NCI-H2227 (cell line): ENCODE data around the gene SLC45A2.

Source experiments
- DNase-seq: peaks from one replicate; lab custom pipeline; 2025; ENCODE audit not compliant: unreplicated experiment; lab: John Stamatoyannopoulos, UW

Gene SLC45A2

GRCh38 chr5:34007621-34008600 is 23.4 kb upstream of the SLC45A2 start, which contains the start of gene AMACR:
Gene AMACR, minus strand, starts transcription at chr5:34008050. Its CDS starts 31 bp downstream, at chr5:34008019.
- peak; percentile 98 for DNase-seq

- DNase-seq = peak; percentile 58
Measured at GRCh38 chr5:34007201-34007620, 22.7 kb upstream of the SLC45A2 start.

GRCh38 chr5:34005681-34006080 is 21.2 kb upstream of the SLC45A2 start:
- no peak for DNase-seq

DNA sequence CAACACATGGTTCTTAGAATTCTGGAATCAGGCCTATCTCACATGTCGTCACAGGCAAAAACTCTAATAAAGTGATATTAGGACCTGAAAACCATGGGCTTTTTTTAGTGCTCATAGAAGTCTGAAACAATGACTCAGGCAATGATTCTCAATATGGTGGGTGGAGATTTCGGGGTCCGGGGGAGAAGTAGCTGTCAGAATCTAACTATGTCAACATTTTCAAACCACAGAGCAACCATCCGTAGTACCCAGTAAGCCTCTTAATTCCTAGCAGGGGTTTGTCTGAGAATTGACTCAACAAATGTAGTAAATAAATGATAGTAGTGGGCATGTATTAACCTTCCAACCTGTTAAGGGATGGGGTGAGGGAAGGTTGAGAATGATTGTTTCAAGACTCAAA is 20.7 kb upstream of the SLC45A2 start:
- no peak for DNase-seq

DNA sequence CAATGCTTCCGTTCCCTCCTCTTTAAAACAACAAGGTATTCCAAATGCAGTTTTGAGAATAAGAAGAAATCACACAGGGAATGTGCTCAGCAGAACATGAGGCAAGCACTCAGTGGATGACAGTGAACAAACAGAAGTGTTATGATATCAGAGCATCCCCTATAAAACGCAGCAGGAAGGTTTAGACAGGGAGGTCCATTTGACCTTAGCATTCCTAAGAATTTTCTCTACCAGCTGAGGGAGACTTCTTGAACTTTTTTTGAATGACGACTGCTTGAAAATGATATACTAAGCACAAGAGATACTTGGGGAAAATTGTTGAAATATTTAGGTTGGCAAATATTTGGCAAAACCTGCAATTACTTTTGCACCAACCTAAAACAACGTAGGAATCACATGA is 19.4 kb upstream of the SLC45A2 start:
- no peak for DNase-seq

DNA sequence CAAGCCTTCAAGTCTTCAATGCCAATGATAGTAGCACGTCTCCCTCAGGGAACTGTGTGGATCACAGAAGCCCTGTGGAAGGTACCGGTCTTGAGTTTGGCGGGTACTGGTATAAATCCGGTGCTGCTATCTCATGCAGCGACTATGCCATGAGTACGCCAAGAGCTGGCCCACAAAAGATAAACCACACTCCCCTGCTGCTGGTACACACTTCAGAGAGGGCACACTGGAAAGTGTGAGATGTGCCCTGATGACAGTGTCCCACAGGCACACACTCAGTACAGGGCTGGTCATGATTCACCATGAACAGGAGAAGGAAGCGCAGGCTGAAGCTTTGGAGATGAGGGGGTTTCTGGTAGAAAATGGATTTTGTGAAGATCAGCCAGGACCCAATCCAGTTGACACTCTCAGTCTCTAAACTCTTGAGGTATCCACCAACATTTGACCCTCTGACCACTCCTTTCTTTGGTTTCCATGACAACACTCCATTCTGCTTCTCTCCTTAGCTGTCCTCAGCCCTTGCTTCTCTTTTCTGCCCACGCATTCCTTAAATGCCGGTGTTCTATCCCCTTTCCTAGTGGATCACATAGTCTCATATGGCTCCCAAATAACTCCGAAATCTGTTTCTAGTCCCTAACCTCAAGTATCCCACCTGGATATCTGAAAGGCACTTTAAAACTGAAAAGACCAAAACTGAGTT is 18.3 kb upstream of the SLC45A2 start:
- DNase-seq = no peak

- DNase-seq = peak; percentile 85
Measured at GRCh38 chr5:34001241-34001841, 16.8 kb upstream of the SLC45A2 start.

- DNase-seq = no peak
Measured at GRCh38 chr5:33999978-34000377, 15.5 kb upstream of the SLC45A2 start.

DNA sequence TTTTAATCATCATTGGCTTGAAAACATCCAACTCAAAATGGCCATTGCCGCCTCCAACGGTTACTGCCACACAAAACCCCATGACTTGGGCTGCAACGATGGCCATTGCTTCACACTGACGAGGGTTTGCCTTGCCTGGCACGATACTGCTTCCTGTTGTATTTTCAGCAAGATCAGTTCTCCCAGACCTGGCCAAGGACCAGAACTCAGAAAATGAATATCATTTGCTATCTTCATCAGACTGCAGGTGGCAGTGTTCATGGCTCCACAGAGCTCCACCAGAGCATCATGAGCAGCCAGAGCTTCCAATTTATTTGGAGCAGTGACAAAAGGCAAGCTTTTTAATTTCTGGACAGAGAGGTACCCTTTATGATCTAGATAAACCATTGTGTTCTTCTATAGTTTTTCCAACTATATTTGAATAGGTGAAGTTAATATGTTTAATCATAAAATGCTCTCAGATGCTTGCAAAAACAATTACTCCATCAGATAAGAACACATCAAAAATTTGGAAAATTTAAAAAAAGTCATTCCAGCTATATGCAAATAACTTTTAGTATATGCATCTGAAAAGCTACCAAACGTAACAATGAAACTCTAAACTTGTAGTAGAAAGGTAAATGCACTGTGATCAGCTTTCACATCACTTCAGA is 13.0 kb upstream of the SLC45A2 start:
- DNase-seq = peak; percentile 74

DNA sequence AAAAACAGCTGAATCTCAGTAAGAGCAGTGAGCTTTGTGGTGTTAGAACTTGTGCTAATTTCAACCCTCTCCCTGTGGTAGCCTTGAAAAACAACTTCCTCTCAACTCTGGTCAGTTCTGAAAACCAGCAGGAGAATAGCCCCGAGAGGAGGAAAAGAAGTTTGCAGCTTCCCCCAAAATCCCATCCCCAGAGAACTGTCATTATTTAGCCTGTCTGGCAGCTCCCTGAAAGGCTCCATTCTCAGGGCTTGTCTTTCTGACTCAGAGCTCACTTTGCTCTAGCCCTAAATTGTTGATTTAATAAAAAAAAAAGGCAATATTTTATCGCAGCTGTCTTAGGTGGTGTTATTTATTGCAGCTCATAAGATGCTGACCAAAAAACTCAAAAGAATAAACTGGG is 11.4 kb upstream of the SLC45A2 start:
- no peak for DNase-seq

DNA sequence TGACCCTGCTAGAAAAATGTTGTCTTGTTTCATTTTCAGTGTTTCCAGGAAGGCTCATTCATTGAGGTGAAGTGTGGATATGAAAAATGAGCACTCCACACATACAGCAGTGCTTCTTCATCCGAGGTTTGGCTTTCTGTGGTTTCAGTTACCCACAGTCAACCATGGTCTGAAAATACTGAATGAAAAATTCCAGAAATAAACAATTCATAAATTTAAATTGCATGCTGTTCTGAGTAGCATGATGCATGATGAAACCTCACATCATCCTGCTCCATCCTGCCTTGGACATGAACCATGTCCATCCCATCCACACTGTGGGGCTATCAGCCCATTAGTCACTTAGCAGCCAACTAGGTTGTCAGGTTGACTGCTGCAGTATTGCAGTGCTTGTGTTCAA is 10.4 kb upstream of the SLC45A2 start:
- DNase-seq = no peak

- DNase-seq = no peak
Measured at GRCh38 chr5:33992864-33993263, 8.4 kb upstream of the SLC45A2 start.

DNA sequence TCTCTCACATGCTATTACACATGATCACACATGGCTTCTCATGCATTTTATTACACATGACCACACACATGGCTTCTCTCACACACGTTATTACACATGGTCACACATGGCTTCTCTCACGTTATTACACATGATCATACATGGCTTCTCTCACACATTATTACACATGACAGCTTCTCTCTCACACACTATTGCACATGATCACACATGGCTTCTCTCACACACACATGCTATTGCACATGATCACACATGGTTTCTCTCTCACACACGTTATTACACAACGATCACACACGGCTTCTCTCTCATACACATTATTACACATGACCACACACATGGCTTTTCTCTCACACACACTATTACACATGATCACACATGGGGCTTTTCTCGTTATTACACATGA is 954 bp upstream of the SLC45A2 start:
- no peak for DNase-seq

GRCh38 chr5:33984178-33984577 is 315 bp downstream of the SLC45A2 start:
- no peak for DNase-seq

- DNase-seq = no peak
Measured at GRCh38 chr5:33981408-33982162, 2.9 kb downstream of the SLC45A2 start.

DNA sequence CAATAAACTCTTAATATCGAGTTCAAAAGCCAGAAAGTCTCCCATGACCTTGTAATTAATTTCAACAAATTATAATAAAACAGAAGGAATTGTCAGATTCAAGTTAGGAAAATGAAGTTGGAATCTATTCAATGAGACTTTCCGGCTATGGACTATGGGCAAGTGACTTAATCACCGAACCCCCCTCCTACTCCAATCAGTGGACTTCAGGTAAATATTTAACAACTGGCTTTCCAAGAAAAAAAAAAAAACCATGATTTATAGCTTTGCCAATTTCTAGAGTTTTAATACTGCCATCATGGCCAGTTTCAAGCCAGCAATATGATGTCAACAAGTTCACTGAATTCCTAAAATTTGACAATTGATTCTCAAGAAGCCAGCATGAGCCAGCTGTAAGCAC is 4.5 kb downstream of the SLC45A2 start:
- DNase-seq = no peak

DNA sequence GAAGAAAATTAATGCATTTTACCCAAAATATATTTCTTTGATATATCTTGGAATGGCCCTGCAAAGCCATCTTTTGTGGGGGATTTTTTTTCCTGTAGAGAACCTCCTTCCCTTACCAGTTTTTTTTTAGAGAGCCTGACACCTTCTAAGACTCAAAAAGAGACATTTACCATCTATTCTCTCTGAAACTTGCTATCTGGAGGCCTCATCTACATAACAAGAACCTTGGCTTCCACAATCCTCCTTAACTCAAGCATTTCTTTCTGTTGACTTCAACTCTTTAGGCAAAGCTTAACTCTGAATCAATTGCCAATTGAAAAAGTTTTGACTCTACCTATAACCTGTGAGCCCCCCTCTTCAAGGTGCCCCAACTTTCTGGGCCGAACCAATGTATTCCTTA is 6.2 kb downstream of the SLC45A2 start:
- no peak for DNase-seq

DNA sequence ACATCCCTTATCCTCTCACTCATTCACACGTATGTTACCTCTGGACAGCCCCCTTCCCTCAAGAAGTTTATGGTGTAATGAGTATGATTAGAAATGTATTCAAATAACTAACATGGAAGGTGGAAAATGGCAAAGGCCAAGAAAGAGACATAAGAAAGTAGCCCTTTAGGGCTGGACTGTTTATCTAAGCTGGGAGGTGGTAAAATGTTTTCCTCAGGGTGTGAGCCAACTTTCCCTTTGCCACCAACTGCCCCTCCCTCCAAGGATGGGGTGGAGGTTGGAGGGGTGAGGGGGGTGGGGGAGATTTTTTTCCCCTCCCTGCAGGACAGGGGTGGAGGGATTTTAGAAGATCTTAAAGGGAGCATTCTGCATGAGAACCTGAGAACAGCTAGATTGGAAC is 8.2 kb downstream of the SLC45A2 start:
- no peak for DNase-seq

DNA sequence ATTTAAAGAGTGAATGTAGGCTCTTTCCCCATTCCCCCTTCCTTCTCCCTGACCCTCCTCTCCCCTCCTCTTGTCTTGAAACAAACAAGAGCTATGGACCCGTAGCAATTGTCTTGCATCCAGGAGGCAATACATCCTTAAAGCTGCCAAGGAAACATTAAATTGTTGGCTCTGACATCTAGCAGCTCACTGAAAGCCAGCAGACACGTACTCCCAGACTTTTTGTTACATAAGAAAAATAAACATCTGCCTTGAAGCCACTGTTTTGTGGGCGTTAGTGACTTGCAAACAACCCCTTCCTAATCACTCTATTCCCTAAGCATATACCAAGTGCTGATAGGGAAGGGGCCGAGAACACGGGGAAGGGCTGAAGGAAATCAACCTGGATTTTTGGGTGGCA is 8.6 kb downstream of the SLC45A2 start:
- DNase-seq = no peak

- no peak for DNase-seq
Measured at GRCh38 chr5:33973271-33973670, 11.2 kb downstream of the SLC45A2 start.
